Keratinocyte (primary cell): ENCODE data around the gene ADO. TPM values are rescaled to one million over a fixed set of nuclear protein-coding genes. Genes with fewer than 3 reads are reported as not detected.

ENCODE experiments used
- DNase-seq: peaks from one replicate; pipeline ENCODE4 v3.0.0-alpha.2; 2011; ENCODE audit warnings: low read depth, missing footprints, low spot score
- FAIRE-seq: peaks from 2 replicates; lab custom pipeline; 2011; peaks lifted over from hg19 to GRCh38; lab: Jason Lieb, UNC
- H2AFZ ChIP-seq: 2 replicates; pipeline ENCODE4 v1.6.0; 2012; ENCODE audit warnings: low read length, control low read depth, inconsistent platforms; ENCODE audit not compliant: control insufficient read depth
- H3K27ac ChIP-seq: 2 replicates; pipeline ENCODE4 v1.5.1; 2011; ENCODE audit warnings: low read length; ENCODE audit not compliant: control insufficient read depth, insufficient read depth
- H3K27me3 ChIP-seq: 3 replicates; pipeline ENCODE4 v1.6.0; 2011; ENCODE audit warnings: low read length; ENCODE audit not compliant: control insufficient read depth, insufficient read depth; ENCODE audit errors: extremely low read depth
- H3K36me3 ChIP-seq, 2 experiments: 2 replicates in 1 of 2; 3 replicates in 1 of 2; pipeline ENCODE4 v1.5.1; 2011; ENCODE audit warnings: low read length in 2 of 2, mild to moderate bottlenecking in 1 of 2; ENCODE audit not compliant: control insufficient read depth in 2 of 2, insufficient read depth in 2 of 2; ENCODE audit errors: extremely low read depth in 1 of 2
- H3K4me1 ChIP-seq: 3 replicates; pipeline ENCODE4 v1.5.1; 2011; ENCODE audit warnings: low read length; ENCODE audit not compliant: control insufficient read depth, insufficient read depth; ENCODE audit errors: extremely low read depth
- H3K4me2 ChIP-seq: 3 replicates; pipeline ENCODE4 v1.6.0; 2011; ENCODE audit warnings: low read depth, low read length; ENCODE audit not compliant: control insufficient read depth, insufficient read depth; ENCODE audit errors: extremely low read depth
- H3K4me3 ChIP-seq, 3 experiments: fragments of 200-600 bp in 1 of 3; sonication (generic) in 1 of 3; 2 replicates in 2 of 3; 3 replicates in 1 of 3; pipeline ENCODE4 v1.5.1; 2011 to 2016; ENCODE audit warnings: low read length in 3 of 3, mild to moderate bottlenecking in 3 of 3, control low read depth in 2 of 3, inconsistent platforms in 1 of 3, low read depth in 1 of 3, mixed read lengths in 1 of 3, mixed run types in 1 of 3, moderate library complexity in 1 of 3; ENCODE audit not compliant: control insufficient read depth in 2 of 3, insufficient read depth in 2 of 3; ENCODE audit errors: extremely low read depth in 1 of 3
- H3K79me2 ChIP-seq: 2 replicates; pipeline ENCODE4 v1.6.0; 2012; ENCODE audit warnings: low read length; ENCODE audit not compliant: control insufficient read depth, insufficient read depth
- H3K9ac ChIP-seq: 3 replicates; pipeline ENCODE4 v1.6.0; 2011; ENCODE audit warnings: low read length; ENCODE audit not compliant: control insufficient read depth, insufficient read depth; ENCODE audit errors: extremely low read depth
- H3K9me1 ChIP-seq: 3 replicates; pipeline ENCODE4 v1.6.0; 2011; ENCODE audit warnings: low read length; ENCODE audit not compliant: control insufficient read depth, insufficient read depth; ENCODE audit errors: extremely low read depth
- H3K9me3 ChIP-seq: 2 replicates; pipeline ENCODE4 v1.5.1; 2012; ENCODE audit warnings: low read depth, low read length; ENCODE audit not compliant: control insufficient read depth
- H4K20me1 ChIP-seq: 3 replicates; pipeline ENCODE4 v1.6.0; 2011; ENCODE audit warnings: low read length; ENCODE audit not compliant: control insufficient read depth, insufficient read depth; ENCODE audit errors: extremely low read depth
- CTCF ChIP-seq, 3 experiments: IDR thresholded peaks in 1 of 3; conservative IDR thresholded peaks in 1 of 3; optimal IDR thresholded peaks in 1 of 3; 2 replicates in 2 of 3; 3 replicates in 1 of 3; pipeline versions ENCODE3 to v1.5.1; 2011; ENCODE audit warnings: low read length in 3 of 3, mild to moderate bottlenecking in 3 of 3, moderate library complexity in 2 of 3, control low read depth in 1 of 3, inconsistent platforms in 1 of 3; ENCODE audit not compliant: insufficient read depth in 2 of 3; ENCODE audit errors: extremely low read depth in 1 of 3
- EZH2 ChIP-seq: IDR thresholded peaks from one replicate; pipeline ENCODE4 v1.6.1; 2012; ENCODE audit warnings: inconsistent platforms, mild to moderate bottlenecking, low read length, moderate library complexity
- dilution Hi-C: fragments of 300-500 bp; cut with MboI; formaldehyde crosslinking; loops from one replicate; pipeline ENCODE4 v1.7.0; 2020; ENCODE audit warnings: low sequenced_read_pairs; ENCODE audit not compliant: extremely low pct_ligation_motif_present
- polyA plus RNA-seq, 5 experiments: library from polyadenylated mRNA; depleted of rRNA in 3 of 5; stranded (reverse) in 3 of 5; stranded (forward) in 1 of 5; unstranded in 1 of 5; fragments of >200 nt; gene quantifications; 1 replicate in 1 of 5; 2 replicates in 3 of 5; 3 replicates in 1 of 5; pipeline versions ENCODE4 v1.2.1 to v1.2.3, GENCODE V29; 2011 to 2012; ENCODE audit warnings: missing spikeins in 2 of 5, low read depth in 1 of 5, low replicate concordance in 1 of 5

The ADO gene
- polyA plus RNA-seq, 1 donor (not counting 4 experiments of a cell fraction or from before 2014, with no cell fraction given): 16.5 TPM

GRCh38 chr10:62801871-62802270 lies 2.6 kb upstream of the ADO start:
- H3K79me2 ChIP-seq: peaks cover 21% of the 10 kb centered on the region
- H3K9me3 ChIP-seq: no peaks in the 10 kb centered on the region
- H3K9ac ChIP-seq: no peak overlapping the region
- H3K4me2 ChIP-seq: no peak overlapping the region
- TF ChIP-seq CTCF (optimal IDR thresholded peaks at IDR 0.05 in 1 of 3, IDR thresholded peaks at IDR 0.05 in 1 of 3, conservative IDR thresholded peaks at IDR 0.05 in 1 of 3; ENCODE audit: extremely low read depth in 1 of 3, insufficient read depth in 2 of 3, low read length in 3 of 3) (no peak), EZH2 (no peak)
- H3K4me3 ChIP-seq: no peak overlapping the region
- no peak for DNase-seq
- peaks cover 2% of the 10 kb centered on the region for H3K9me1 ChIP-seq
- H4K20me1 ChIP-seq: no peaks in the 10 kb centered on the region
- FAIRE-seq: no peak
- no peaks in the 10 kb centered on the region for H3K36me3 ChIP-seq
- peaks cover 9% of the 10 kb centered on the region for H3K4me1 ChIP-seq
- dilution Hi-C loops: loop anchor here (25.0 kb wide), 1 partner anchor 190 kb away; no protein-coding TSS in a partner anchor
- H2AFZ ChIP-seq: no peak overlapping the region
- H3K27ac ChIP-seq: no peak overlapping the region
- peaks cover 10% of the 10 kb centered on the region for H3K27me3 ChIP-seq

GRCh38 chr10:62803724-62804355 lies 680 bp upstream of the ADO start:
- Histone ChIP-seq H2AFZ (peak overlapping the region; percentile 99), H3K4me1 (peaks cover 14% of the 10 kb centered on the region)
- DNase-seq: no peak

More at GRCh38 chr10:62803724-62804355, 680 bp upstream of the ADO start:
- no peaks in the 10 kb centered on the region for H3K36me3 ChIP-seq
- no peak for TF ChIP-seq EZH2
- TF ChIP-seq CTCF (optimal IDR thresholded peaks at IDR 0.05 in 1 of 3, IDR thresholded peaks at IDR 0.05 in 1 of 3, conservative IDR thresholded peaks at IDR 0.05 in 1 of 3; ENCODE audit: extremely low read depth in 1 of 3, insufficient read depth in 2 of 3, low read length in 3 of 3): no peak
- peak overlapping the region; percentile 75 to 92 (median 83) for H3K4me3 ChIP-seq
- peaks cover 31% of the 10 kb centered on the region for H3K79me2 ChIP-seq
- H4K20me1 ChIP-seq: no peaks in the 10 kb centered on the region
- H3K9me3 ChIP-seq: no peaks in the 10 kb centered on the region
- dilution Hi-C loops: loop anchor here (25.0 kb wide), 1 partner anchor 192 kb away; no protein-coding TSS in a partner anchor
- FAIRE-seq: no peak
- H3K27ac ChIP-seq: peak overlapping the region; percentile 93
- H3K4me2 ChIP-seq: peak overlapping the region; percentile 89
- H3K9me1 ChIP-seq: peaks cover 2% of the 10 kb centered on the region
- H3K9ac ChIP-seq: peak overlapping the region; percentile 86
- H3K27me3 ChIP-seq: peaks cover 7% of the 10 kb centered on the region
